DMS153 treated with DMSO at 0.1 percent for 48 hours (cell line): ENCODE measurements around the gene OR11A1.

Source experiments
- DNase-seq: peaks from one replicate; lab custom pipeline; 2025; ENCODE audit not compliant: unreplicated experiment; lab: John Stamatoyannopoulos, UW

OR11A1 gene, protein sequence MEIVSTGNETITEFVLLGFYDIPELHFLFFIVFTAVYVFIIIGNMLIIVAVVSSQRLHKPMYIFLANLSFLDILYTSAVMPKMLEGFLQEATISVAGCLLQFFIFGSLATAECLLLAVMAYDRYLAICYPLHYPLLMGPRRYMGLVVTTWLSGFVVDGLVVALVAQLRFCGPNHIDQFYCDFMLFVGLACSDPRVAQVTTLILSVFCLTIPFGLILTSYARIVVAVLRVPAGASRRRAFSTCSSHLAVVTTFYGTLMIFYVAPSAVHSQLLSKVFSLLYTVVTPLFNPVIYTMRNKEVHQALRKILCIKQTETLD

DNA sequence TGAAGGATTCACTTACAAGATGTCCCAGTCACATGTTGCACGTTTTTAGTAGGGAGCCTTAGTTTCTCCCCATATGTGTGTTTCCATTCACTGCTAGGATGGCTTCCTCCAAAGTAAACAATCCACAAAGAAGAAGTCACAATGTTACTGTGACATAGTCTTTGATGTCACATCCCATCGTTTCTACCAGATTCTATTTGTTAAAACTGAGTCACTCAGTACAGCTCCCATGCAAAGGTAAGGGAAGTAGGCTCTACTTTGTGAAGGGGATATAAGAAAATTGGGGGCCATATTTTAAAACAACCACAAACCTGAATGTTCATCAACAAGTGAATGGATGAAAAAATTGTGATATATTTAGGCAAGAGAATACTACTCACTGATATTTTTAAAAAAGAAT lies at the start of gene OR11A1, which contains the start of gene OR2H1:
Gene OR11A1, minus strand, starts transcription at position 101 of the 400 bp plus-strand sequence. CDS start 29,430 bp downstream, outside the sequence.
Gene OR2H1, plus strand, starts transcription at position 185 of the 400 bp plus-strand sequence. CDS start 4,615 bp downstream, outside the sequence.
- DNase-seq, result no peak

DNA sequence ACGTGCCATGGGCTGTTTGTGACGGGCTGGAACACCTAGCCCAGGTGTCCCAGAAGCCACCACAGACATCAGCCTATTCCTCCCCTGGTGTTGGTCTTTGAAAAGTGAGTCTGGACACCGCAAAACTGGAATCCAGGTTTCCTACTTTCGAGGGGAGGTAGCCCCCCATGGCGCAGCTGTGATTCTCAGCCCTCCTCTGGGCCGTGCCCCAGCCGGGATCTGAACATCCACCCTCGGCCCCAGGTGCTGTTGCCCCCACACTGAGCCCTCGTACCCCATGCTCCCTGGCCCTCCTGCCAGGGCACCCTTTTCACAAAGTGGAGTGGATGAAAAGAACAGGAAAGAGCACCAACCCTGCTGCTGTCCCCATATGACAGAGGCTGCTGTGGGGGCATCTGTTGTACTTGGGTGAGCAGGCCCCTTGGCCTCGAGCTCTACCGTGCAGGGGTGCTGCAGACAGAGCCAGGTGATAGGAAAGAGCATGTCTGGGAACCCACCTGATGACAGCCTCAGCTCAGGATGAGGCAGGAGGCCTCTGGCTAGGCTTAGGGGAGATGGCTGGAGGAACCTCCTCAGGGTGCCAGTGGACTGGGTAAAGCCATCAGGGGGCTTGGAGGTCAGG lies 49.7 kb upstream of the OR11A1 start:
- no peak for DNase-seq

DNA sequence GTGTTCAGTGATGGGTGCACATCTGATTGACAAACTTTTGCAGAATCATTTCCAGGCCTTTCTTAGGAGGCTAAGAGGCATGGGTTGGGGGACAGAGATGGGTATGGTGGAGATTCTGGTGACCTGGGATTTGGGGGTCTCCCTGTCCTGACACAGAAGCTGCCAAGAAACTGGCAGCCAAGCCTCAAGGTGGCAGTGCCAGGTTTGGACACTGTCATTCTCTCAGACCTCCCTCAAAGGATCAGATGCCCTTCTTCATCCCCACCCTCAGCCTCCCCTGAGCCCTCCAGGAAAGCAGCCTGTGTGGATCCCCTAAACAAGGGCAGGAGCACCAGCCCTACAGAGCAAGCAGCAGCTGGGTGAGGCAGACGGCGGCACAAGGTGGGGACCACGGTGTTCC lies 48.9 kb upstream of the OR11A1 start:
- no peak for DNase-seq

DNA sequence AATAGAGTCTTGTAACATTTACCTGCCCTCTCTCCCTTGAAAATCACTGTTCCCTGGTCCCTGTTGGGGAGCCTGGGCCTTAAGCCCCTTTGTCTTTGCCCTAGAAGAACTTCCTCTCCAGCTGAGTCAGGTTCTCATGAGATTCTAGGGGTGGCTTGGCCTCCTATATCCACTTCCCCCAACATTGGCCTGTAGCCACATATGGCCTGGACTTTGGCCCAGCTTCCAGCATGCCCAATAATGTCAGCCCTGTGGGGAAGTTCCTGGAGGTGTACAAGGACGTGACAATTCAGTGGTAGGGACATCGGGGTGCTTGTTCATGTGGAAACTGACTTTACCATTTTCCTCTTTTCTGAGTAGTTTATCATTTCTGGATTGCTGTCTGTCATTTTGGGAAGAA lies 48.1 kb upstream of the OR11A1 start:
- no peak for DNase-seq

DNA sequence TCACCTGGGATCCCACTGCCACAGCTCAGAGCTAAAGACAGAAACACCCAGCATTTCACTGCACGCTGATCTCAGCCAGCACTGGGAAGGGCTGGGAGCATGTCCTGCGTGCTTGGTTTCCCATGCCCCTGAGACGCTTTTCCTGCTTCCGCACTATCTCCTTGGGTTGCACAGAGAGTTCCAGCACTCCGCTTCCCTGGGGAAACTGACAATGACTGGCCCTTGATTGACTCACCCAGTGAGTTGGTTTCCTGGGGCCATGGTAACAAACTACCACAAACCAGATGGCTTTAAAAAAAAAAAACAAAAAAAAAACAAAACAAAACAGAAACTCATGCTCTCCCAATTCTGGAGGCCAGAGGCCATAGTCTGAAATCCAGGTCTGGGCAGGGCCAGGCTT lies 45.7 kb upstream of the OR11A1 start:
- no peak for DNase-seq

DNA sequence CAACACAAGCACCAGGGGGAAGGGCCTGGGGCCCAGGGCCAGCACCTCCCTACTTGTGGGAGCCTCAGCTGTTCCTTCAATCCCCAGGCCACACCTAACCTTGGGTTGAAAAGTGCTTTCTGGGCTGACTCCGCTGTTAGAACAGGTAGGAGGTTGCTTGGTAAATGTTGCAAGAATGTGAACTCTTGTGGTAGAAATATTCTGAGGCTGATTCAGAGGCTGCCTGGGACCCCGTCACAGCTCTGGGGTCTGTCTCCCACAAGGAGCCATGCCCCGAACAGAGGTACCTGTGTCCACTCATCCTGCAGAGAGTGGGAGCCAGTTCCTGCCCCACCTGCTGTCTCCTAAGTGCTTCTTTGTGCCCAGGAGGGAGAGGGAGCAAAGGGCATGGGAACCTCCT lies 45.3 kb upstream of the OR11A1 start:
- no peak for DNase-seq

DNA sequence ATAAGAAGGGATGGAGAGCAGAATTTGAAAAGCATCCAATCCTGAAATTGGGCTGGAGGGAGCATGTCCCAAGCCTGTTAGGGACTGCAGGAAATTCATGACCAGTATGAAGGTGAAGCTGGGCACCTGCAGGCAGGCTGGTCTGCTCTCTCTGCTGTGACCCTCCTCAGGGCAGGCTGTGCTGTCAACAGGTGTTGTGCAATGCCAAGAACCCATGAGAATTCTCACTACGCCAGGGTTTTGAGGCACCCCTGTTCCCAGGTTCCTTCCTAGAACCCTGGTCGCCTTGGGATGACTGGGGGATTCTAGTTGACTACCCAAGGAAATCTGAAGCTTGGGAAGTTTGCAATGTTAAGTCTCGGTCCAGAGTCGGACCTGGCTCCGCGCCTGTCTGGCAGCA lies 44.2 kb upstream of the OR11A1 start:
- no peak for DNase-seq

DNA sequence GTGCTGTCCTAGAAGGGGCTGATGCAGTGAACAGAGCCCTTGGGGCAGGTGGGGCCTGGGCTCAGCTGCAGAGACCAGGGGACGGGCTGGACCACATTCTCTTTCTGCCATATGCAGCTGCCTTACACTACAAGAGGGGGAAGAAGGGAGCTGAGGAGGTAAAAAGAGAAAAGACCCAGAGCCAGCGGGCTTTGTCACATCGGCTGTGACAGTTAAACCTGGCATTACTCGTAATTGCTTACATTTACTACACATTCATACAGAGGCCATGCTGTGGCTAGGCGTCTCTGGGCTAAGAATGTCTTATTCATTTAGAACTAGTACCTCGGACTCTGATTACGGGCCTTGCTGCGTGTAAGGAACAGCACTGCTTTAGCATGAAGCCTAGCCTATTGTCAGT lies 43.7 kb upstream of the OR11A1 start:
- DNase-seq, result no peak

DNA sequence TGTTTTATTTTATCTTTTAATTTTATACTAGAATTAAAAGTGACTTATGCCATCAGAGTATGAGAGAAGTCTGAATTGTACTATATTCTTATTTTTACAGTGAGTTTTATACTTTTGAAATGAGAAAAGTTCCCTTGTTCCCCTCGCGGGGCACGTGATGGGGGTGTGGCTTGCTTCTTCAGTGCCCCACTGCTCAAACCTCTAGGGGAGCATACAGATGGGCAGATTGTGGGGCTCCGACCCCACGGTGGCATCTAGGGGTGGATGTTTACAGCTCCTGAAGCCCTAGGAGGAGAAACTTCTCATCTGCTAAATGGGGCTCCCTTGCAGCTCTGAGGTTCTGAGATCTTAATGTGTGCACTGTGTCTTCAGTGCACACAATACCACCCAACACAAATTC lies 42.8 kb upstream of the OR11A1 start:
- no peak for DNase-seq

DNA sequence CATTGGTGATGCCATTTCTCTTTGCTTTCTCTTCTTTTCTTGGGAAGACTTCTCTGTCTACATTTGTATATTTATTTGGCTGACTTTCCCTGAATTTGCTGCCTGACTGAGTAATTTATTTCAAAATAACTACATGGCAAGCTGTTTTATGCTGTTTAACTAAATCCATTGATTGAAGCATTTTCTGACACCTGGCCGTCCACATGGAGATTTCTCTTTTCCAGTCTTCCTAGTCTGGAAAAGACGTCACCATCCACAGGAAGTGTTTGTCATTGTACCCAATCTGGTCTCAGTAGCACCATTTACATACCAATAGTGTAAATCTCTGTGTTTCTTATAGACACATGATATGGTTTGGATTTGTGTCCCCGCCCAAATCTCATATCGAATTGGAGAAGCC lies 40.1 kb upstream of the OR11A1 start:
- DNase-seq, result no peak

DNA sequence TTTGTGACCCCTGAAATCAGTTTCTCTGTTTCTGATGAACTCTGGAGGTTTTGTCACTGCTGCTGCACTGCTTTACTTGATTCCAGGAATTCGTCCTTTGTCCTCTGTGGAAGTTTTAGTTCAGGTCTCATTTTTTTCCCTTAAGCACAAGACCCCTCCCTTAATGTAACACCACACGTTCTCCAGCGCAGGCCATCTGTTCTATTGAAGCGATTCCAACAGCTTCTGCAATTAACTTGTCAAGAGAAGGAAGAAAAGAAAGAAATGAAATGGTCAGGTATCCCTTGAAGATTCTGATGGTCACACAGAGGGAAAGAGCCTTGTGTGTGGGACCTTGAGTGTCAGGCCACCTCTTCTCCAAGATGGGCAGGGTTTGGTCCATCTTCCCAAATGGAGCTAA lies 38.7 kb upstream of the OR11A1 start:
- no peak for DNase-seq

DNA sequence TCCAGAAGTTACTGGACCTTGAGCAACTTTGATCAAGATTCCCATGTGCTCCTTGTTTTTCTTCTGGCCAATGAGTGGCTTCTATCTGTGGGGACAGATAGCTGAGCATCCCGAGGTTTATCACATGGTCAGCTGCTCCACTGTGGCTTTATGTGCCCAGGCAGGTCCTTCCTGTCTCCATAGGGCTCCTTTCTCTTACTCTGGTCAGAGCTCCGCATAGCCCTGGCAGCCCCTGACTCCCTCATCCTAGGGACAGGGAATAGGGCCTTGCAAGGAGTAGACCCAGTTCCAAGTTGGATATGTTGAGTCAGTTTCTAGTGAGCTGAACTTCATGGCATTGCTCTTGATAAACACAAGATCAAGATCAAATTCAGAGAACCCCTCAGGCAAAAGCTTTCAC lies 37.3 kb upstream of the OR11A1 start:
- DNase-seq, result no peak

DNA sequence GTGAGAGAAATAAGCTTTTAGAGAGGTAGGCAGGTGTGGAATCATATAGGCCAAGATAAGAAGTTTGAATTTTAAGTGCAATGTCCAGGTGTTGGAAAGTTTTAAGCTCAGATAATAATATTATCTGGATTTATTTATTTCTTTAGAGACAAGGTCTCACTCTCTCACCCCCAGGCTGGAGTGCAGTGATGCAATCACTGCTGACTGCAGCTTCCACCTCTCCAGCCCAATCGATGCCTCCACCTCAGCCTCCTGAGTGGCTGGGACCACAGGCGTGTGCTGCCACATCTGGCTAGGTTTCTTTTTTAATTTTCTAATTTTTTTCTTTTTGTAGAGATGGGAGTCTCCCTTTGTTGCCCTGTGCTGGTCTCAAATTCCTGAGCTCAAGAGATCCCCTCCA lies 36.4 kb upstream of the OR11A1 start:
- DNase-seq, result no peak

DNA sequence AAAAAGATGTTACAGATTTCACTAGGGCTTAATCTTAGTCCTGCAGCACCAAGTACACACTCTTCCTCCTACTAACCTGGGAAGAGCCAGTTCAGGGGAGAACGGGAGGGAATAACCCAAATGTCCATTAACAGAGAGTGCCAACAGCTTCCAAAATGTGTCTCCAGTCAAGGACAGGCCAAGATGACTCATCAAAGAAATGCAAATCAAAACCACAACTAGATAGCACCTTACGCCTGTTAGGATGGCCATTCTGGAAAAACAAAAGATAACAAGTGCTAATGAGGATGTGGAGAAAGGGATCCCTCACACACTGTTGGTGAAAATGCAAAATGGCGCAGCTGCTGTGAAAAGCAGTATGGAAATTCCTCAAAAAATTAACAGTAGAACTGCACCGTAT lies 34.7 kb upstream of the OR11A1 start:
- no peak for DNase-seq

DNA sequence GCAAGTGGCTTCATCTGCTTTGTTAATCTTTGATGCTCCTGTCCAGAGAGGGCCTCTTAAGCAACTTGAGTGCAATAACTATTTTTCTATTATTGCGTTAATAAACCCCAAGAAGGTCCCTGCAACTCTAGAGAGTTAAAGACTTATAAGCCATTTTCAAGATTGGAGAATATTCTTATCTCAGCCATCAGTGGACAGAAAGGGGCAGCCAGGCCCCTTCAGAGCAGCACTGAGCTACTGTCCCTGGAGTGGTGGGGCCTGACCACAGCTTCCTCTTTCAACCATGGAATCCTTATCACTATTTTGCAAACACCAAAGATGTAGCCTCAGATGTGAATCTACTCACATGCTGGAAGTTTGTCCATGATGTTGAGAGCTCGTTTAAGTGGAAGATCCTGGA lies 33.7 kb upstream of the OR11A1 start:
- no peak for DNase-seq

DNA sequence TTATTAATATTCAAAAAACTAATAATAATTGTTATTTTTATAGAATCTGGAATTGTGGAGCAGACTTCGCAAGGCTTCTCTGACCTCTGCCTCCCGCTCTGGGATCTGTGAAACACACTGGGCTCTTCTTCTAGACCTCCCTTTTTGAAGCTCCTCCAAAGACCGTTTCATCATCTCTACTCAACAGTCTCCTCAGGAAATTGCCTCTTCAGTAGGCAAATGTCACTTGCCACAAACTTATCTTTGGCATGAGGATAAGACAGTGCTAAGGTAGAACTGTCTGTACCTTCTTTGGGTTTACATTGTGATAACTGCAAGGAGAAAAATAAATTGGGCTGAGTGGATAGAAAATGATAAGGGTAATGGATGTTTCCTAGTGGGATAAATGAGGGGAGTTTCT lies 33.2 kb upstream of the OR11A1 start:
- DNase-seq, result no peak

DNA sequence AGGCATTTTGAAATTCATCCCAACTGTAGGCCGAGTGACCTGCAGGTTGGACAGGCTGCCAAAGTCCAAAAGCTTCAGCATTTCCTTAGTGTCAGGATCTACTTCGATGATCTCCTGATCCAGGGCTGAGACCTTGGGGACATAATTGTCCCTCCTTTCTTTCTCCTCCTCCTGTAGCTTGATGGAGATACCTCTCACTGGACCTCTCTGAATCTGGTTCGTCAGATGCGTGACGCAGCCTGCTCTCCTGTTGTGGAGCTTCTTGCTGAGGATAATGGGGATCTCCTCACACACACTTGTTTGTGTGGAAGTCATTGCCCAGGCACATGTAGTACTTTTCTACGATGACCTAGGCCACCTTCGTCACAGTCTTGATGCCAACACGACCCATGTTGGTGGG lies 32.4 kb upstream of the OR11A1 start:
- no peak for DNase-seq

DNA sequence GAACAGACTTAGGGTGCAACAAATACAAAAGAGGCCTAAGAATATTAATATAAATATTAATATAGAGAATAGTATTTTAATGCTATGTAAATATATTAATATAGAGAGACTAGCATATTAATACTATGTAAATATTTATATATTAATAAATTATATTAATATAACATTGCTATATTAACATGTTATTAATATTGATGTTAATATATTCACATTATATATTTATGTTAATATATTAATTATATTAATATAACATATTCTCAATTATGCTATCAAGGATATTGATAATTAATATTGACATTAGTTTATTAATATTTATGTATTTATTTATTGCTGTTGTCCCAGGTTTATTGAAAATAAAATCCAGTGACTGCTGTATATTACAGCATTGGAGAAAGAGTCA lies 32.0 kb upstream of the OR11A1 start:
- no peak for DNase-seq

DNA sequence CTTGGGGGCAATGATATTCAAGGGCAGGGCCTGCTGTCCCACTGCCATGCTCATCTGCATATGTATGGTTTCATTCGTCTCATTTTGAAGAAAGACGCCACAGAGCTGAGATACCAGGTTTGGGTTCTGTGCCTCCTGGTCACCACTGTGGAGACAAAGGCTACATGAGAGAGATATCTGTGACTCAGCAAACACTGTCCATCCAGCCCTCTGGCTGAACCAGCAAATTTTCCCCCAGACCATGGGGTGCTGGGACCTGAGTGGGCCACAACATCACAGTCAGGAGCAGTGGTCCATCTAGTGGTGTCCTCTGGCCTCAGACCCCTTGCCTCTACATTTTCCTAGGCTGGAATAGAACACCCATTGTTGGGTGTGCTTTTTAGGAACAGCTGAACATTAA lies 30.8 kb upstream of the OR11A1 start, which contains the start of gene MAS1L:
Gene MAS1L, minus strand, starts transcription at position 297 of the 400 bp plus-strand sequence. Its CDS starts 54 bp downstream, at position 243.
- no peak for DNase-seq

DNA sequence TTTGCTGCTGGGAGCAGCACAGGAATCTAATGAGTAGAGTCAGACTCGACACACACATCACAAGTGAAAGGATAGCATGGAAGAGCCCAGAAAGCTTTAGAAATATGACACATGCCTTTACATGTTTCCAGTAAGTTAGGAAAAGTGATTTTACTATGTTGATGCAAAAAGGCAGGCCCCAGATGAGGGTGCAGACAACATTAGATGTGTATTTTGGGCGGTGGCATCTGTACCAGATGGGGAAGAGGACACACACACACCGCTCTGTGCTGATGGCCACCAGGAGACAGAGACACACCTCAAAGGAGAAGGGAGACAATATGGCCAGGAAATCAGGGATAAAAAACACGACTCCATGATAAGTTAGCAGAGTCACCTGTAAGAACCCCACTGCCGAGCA lies 30.3 kb upstream of the OR11A1 start:
- no peak for DNase-seq

DNA sequence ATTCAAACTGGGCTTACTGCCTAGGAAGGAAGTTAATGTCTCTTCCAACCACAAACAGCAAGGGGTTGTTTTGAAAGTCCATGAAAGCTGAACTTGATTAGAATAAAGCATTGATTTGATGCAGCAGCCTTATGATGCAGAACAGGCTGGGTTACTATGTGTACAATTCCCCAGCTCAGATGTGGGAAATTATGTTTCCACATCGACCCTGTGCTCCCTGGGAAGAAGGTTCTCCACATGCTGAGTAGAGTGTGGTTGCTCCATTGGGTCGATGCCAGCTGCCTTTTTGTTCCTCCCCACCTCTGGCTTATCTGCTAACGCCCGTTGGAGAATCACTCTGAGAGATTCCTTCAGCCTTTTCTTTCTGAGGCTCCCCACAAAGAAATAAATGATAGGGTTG lies 29.7 kb upstream of the OR11A1 start:
- no peak for DNase-seq

DNA sequence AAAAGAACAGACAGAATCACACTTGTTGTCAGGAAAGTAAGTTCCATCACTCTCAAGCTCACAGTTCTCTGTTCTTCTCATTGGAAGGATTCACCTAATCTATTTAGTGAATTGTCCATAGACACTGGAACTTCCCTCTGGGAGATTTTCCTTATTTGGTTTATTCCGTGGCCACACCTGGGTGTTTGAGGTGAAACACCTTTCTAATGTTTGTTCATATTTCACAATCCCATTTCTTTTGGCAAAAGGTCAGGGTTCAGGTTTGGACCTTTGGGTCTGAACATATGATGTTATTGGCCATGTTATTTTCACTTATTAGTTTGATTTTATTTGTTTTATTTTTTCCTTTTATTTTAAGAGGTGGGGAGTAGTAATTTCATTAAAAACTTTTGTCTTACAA lies 26.9 kb upstream of the OR11A1 start:
- DNase-seq, result no peak

DNA sequence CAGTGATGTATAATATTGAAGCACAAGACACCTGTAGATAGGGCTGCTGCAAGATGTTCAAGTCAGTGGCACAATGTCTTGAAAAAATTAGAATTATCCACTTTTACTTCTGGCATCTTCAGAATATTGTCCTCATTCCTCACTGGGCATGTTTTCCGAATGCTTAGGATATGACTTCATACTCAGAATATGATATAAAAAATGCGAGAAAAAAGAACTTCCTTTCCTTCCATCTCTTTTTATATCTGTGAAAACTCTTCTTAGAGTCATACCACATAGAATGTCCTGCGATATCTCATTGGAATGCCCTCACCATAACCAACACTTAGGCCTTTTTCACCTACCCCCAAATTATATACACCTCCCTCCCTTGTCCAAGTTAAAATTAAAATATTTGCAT lies 26.3 kb upstream of the OR11A1 start:
- DNase-seq, result no peak
